WTC11 (cell line): ENCODE data around the gene GJD3.

Source experiments
- CTCF ChIP-seq: fragments of 200-600 bp; IDR thresholded peaks from 2 replicates; pipeline ENCODE4 v1.8.0; 2022; ENCODE audit warnings: antibody characterized with exemption
- HMGXB4 ChIP-seq: sonication (generic); formaldehyde crosslinking; IDR thresholded peaks from 2 replicates; pipeline ENCODE4 v1.8.1; 2023; ENCODE audit warnings: mild to moderate bottlenecking, moderate library complexity, missing genetic modification reagents
- JUN ChIP-seq: sonication (generic); formaldehyde crosslinking; IDR thresholded peaks from 2 replicates; pipeline ENCODE4 v1.8.0; 2023; ENCODE audit warnings: mild to moderate bottlenecking, missing genetic modification reagents
- MAX ChIP-seq: sonication (generic); formaldehyde crosslinking; IDR thresholded peaks from 2 replicates; pipeline ENCODE4 v1.8.0; 2022; ENCODE audit warnings: mild to moderate bottlenecking, missing genetic modification reagents
- NR2C2 ChIP-seq: sonication (generic); formaldehyde crosslinking; IDR thresholded peaks from 2 replicates; pipeline ENCODE4 v1.8.0; 2022; ENCODE audit warnings: mild to moderate bottlenecking, missing genetic modification reagents
- PREB ChIP-seq: sonication (generic); formaldehyde crosslinking; IDR thresholded peaks from 2 replicates; pipeline ENCODE4 v1.8.1; 2022; ENCODE audit warnings: mild to moderate bottlenecking, missing genetic modification reagents, moderate library complexity, borderline replicate concordance
- SMAD3 ChIP-seq: sonication (generic); formaldehyde crosslinking; IDR thresholded peaks from 2 replicates; pipeline ENCODE4 v1.8.0; 2022; ENCODE audit warnings: missing genetic modification reagents, mild to moderate bottlenecking, borderline replicate concordance
- SP1 ChIP-seq: sonication (generic); formaldehyde crosslinking; conservative IDR thresholded peaks from 2 replicates; pipeline ENCODE4 v1.8.1; 2022; ENCODE audit warnings: missing genetic modification reagents
- ZNF138 ChIP-seq: sonication (generic); formaldehyde crosslinking; conservative IDR thresholded peaks from 2 replicates; pipeline ENCODE4 v1.8.1; 2022; ENCODE audit warnings: mild to moderate bottlenecking, moderate library complexity, missing genetic modification reagents

GRCh38 chr17:40321524-40321929 is 43.0 kb downstream of the GJD3 start:
- TF ChIP-seq PREB (CRISPR knock-in tag) (no peak), CTCF (no peak), ZNF138 (CRISPR knock-in tag) (no peak), MAX (no peak), SMAD3 (CRISPR knock-in tag) (no peak), NR2C2 (CRISPR knock-in tag) (no peak), HMGXB4 (no peak), JUN (CRISPR knock-in tag) (no peak), SP1 (CRISPR knock-in tag) (no peak)
